GM12875 (cell line): ENCODE results near the gene CHD6.

Experiments used
- H3K4me3 ChIP-seq: one replicate; pipeline ENCODE4 v1.5.1; 2011; ENCODE audit warnings: low read depth, low read length, control low read depth
- TF ChIP-seq, protein P1 (sequence below): IDR thresholded peaks from 2 replicates; pipeline ENCODE4 v1.5.1; 2011; ENCODE audit warnings: low read depth, mild to moderate bottlenecking, control low read depth, inconsistent platforms, low read length, moderate library complexity, borderline replicate concordance; ENCODE audit not compliant: insufficient read depth

The CHD6 gene

GRCh38 chr20:41364236-41364855 is 253.8 kb downstream of the CHD6 start:
- TF ChIP-seq, protein P1, sequence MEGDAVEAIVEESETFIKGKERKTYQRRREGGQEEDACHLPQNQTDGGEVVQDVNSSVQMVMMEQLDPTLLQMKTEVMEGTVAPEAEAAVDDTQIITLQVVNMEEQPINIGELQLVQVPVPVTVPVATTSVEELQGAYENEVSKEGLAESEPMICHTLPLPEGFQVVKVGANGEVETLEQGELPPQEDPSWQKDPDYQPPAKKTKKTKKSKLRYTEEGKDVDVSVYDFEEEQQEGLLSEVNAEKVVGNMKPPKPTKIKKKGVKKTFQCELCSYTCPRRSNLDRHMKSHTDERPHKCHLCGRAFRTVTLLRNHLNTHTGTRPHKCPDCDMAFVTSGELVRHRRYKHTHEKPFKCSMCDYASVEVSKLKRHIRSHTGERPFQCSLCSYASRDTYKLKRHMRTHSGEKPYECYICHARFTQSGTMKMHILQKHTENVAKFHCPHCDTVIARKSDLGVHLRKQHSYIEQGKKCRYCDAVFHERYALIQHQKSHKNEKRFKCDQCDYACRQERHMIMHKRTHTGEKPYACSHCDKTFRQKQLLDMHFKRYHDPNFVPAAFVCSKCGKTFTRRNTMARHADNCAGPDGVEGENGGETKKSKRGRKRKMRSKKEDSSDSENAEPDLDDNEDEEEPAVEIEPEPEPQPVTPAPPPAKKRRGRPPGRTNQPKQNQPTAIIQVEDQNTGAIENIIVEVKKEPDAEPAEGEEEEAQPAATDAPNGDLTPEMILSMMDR: no peak
- H3K4me3 ChIP-seq: no peak overlapping the region

DNA sequence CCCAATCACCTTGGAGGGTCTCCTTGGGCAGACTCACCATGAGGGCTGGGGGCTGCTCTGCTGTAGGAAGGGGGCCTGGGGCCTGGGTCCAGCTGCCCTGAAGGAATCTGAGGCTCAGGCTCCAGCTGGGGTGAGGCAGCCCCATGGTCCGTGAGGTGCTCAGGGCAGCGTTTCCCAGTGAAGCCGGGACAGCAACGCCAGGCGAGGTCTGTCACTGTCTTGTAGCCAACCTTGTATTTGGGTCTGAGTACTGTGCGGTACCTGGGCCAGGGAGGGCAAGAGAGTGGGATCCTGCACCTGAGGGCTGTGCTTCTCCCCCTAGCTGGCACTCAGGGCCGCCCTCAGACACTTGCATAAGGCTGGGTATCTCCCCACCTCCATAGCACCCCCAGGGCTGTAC is 254.6 kb downstream of the CHD6 start:
- TF ChIP-seq, protein P1: no peak
- no peak overlapping the region for H3K4me3 ChIP-seq

- TF ChIP-seq, protein P1: no peak
- no peak overlapping the region for H3K4me3 ChIP-seq
These were observed 255.4 kb downstream of the CHD6 start for GRCh38 chr20:41362748-41363140.

- H3K4me3 ChIP-seq: no peak overlapping the region
- TF ChIP-seq, protein P1: no peak
These were observed 256.1 kb downstream of the CHD6 start for GRCh38 chr20:41361757-41362747.

GRCh38 chr20:41360831-41361756 is 257.1 kb downstream of the CHD6 start:
- no peak overlapping the region for H3K4me3 ChIP-seq
- TF ChIP-seq, protein P1: no peak

- TF ChIP-seq, protein P1: no peak
- no peak overlapping the region for H3K4me3 ChIP-seq
These were observed 258.6 kb downstream of the CHD6 start for GRCh38 chr20:41359541-41360011.
